ENCODE data around the gene GPC4.

Gene GPC4

GRCh38 chrX:133373386-133374079 lies 41.8 kb downstream of the GPC4 start:
- Mint-ChIP-seq H3K27ac (no peak overlapping the region), H3K27me3 (ENCODE audit: low read depth, poor library complexity) (no peaks in the 10 kb centered on the region), H3K36me3 (ENCODE audit: low read depth) (no peaks in the 10 kb centered on the region), H3K4me1 (peaks cover 73% of the 10 kb centered on the region), H3K4me3 (no peak overlapping the region), H3K9me3 (no peaks in the 10 kb centered on the region)
- DNase-seq, result no peak
- TF ChIP-seq CTCF (IDR thresholded peaks at IDR 0.05), result no peak

- Mint-ChIP-seq H3K27me3 (ENCODE audit: low read depth, poor library complexity) (no peaks in the 10 kb centered on the region), H3K36me3 (ENCODE audit: low read depth) (no peaks in the 10 kb centered on the region), H3K4me3 (no peak overlapping the region), H3K9me3 (no peaks in the 10 kb centered on the region), H3K4me1 (peaks cover 61% of the 10 kb centered on the region), H3K27ac (peak overlapping the region; percentile 33)
- no peak for TF ChIP-seq CTCF (IDR thresholded peaks at IDR 0.05)
- no peak for DNase-seq
These were observed 44.5 kb downstream of the GPC4 start for GRCh38 chrX:133370696-133371275.

GRCh38 chrX:133369065-133369464 lies 46.2 kb downstream of the GPC4 start:
- no peak for DNase-seq
- Mint-ChIP-seq H3K36me3 (ENCODE audit: low read depth) (no peaks in the 10 kb centered on the region), H3K27me3 (ENCODE audit: low read depth, poor library complexity) (no peaks in the 10 kb centered on the region), H3K4me3 (peak overlapping the region; percentile 5), H3K4me1 (peaks cover 45% of the 10 kb centered on the region), H3K9me3 (no peaks in the 10 kb centered on the region), H3K27ac (peak overlapping the region; percentile 28)
- no peak for TF ChIP-seq CTCF (IDR thresholded peaks at IDR 0.05)

GRCh38 chrX:133366735-133367134 lies 48.6 kb downstream of the GPC4 start:
- no peak for TF ChIP-seq CTCF (IDR thresholded peaks at IDR 0.05)
- H3K27ac Mint-ChIP-seq, result no peak overlapping the region
- peaks cover 3% of the 10 kb centered on the region for H3K27me3 Mint-ChIP-seq (ENCODE audit: low read depth, poor library complexity)
- no peak overlapping the region for H3K4me3 Mint-ChIP-seq
- no peaks in the 10 kb centered on the region for H3K36me3 Mint-ChIP-seq (ENCODE audit: low read depth)
- no peak for DNase-seq
- no peaks in the 10 kb centered on the region for H3K9me3 Mint-ChIP-seq
- peaks cover 52% of the 10 kb centered on the region for H3K4me1 Mint-ChIP-seq

GRCh38 chrX:133365871-133366611 lies 49.2 kb downstream of the GPC4 start:
- TF ChIP-seq CTCF (IDR thresholded peaks at IDR 0.05), result no peak
- DNase-seq, result no peak
- peaks cover 4% of the 10 kb centered on the region for H3K27me3 Mint-ChIP-seq (ENCODE audit: low read depth, poor library complexity)
- H3K4me1 Mint-ChIP-seq, result peaks cover 54% of the 10 kb centered on the region
- no peak overlapping the region for H3K4me3 Mint-ChIP-seq
- H3K36me3 Mint-ChIP-seq (ENCODE audit: low read depth), result no peaks in the 10 kb centered on the region
- H3K27ac Mint-ChIP-seq, result no peak overlapping the region
- H3K9me3 Mint-ChIP-seq, result no peaks in the 10 kb centered on the region
